ENCODE results near the gene UGGT2. TPM values are rescaled to one million over a fixed set of nuclear protein-coding genes. Genes with fewer than 3 reads are reported as not detected.
"Not testable (repeated sequence)": the region's sequence is repeated elsewhere in the genome, so short reads cannot be mapped to it uniquely, and the experiment has no call there.

Gene UGGT2
- polyA plus RNA-seq, 1 donor, result 23.1 TPM

GRCh38 chr13:95845656-95846055 is 207.5 kb downstream of the UGGT2 start:
- H3K4me3 ChIP-seq (ENCODE audit: low read length); H3K4me1 ChIP-seq (ENCODE audit: control insufficient read depth, insufficient read depth, low read length); H3K27me3 ChIP-seq (ENCODE audit: control insufficient read depth, insufficient read depth, low read length); H3K27ac ChIP-seq (ENCODE audit: low read length); DNase-seq; H3K36me3 ChIP-seq (ENCODE audit: control insufficient read depth, insufficient read depth, low read length): not testable (repeated sequence)
- no CpG with 5 or more reads among the region's 26 CpGs for WGBS (ENCODE audit: insufficient coverage, low lambda C conversion rate)
- peaks cover 21% of the 10 kb centered on the region for H3K9me3 ChIP-seq (ENCODE audit: control insufficient read depth, low read depth, low read length)

GRCh38 chr13:95842898-95843297 is 210.3 kb downstream of the UGGT2 start:
- Histone ChIP-seq H3K27me3 (ENCODE audit: control insufficient read depth, insufficient read depth, low read length) (no peaks in the 10 kb centered on the region), H3K4me3 (ENCODE audit: low read length) (no peak overlapping the region), H3K36me3 (ENCODE audit: control insufficient read depth, insufficient read depth, low read length) (no peaks in the 10 kb centered on the region), H3K9me3 (ENCODE audit: control insufficient read depth, low read depth, low read length) (peaks cover 18% of the 10 kb centered on the region), H3K27ac (ENCODE audit: low read length) (no peak overlapping the region), H3K4me1 (ENCODE audit: control insufficient read depth, insufficient read depth, low read length) (no peaks in the 10 kb centered on the region)
- WGBS (ENCODE audit: insufficient coverage, low lambda C conversion rate), result 100% methylated on average over 2 of the region's 2 CpGs
- no peak for DNase-seq

GRCh38 chr13:95841894-95842293 is 211.3 kb downstream of the UGGT2 start:
- Histone ChIP-seq H3K4me3 (ENCODE audit: low read length) (no peak overlapping the region), H3K9me3 (ENCODE audit: control insufficient read depth, low read depth, low read length) (peaks cover 18% of the 10 kb centered on the region), H3K4me1 (ENCODE audit: control insufficient read depth, insufficient read depth, low read length) (no peaks in the 10 kb centered on the region), H3K27me3 (ENCODE audit: control insufficient read depth, insufficient read depth, low read length) (no peaks in the 10 kb centered on the region), H3K36me3 (ENCODE audit: control insufficient read depth, insufficient read depth, low read length) (no peaks in the 10 kb centered on the region), H3K27ac (ENCODE audit: low read length) (no peak overlapping the region)
- DNase-seq, result no peak

- Histone ChIP-seq H3K4me3 (ENCODE audit: low read length) (no peak overlapping the region), H3K27ac (ENCODE audit: low read length) (no peak overlapping the region), H3K36me3 (ENCODE audit: control insufficient read depth, insufficient read depth, low read length) (no peaks in the 10 kb centered on the region), H3K9me3 (ENCODE audit: control insufficient read depth, low read depth, low read length) (peaks cover 10% of the 10 kb centered on the region), H3K27me3 (ENCODE audit: control insufficient read depth, insufficient read depth, low read length) (no peaks in the 10 kb centered on the region), H3K4me1 (ENCODE audit: control insufficient read depth, insufficient read depth, low read length) (no peaks in the 10 kb centered on the region)
- WGBS (ENCODE audit: insufficient coverage, low lambda C conversion rate), result 100% methylated on average over 1 of the region's 3 CpGs
- DNase-seq, result peak; percentile 36 to 50
These were observed 219.0 kb downstream of the UGGT2 start for GRCh38 chr13:95834134-95834765.

GRCh38 chr13:95833719-95834118 is 219.5 kb downstream of the UGGT2 start:
- no peak overlapping the region for H3K4me3 ChIP-seq (ENCODE audit: low read length)
- no peak overlapping the region for H3K27ac ChIP-seq (ENCODE audit: low read length)
- DNase-seq, result no peak
- WGBS (ENCODE audit: insufficient coverage, low lambda C conversion rate), result 43% methylated on average over 1 of the region's 1 CpG
- no peaks in the 10 kb centered on the region for H3K36me3 ChIP-seq (ENCODE audit: control insufficient read depth, insufficient read depth, low read length)
- H3K27me3 ChIP-seq (ENCODE audit: control insufficient read depth, insufficient read depth, low read length), result no peaks in the 10 kb centered on the region
- H3K4me1 ChIP-seq (ENCODE audit: control insufficient read depth, insufficient read depth, low read length), result no peaks in the 10 kb centered on the region
- peaks cover 7% of the 10 kb centered on the region for H3K9me3 ChIP-seq (ENCODE audit: control insufficient read depth, low read depth, low read length)

- DNase-seq, result no peak
- H3K4me3 ChIP-seq (ENCODE audit: low read length), result no peak overlapping the region
These were observed 220.1 kb downstream of the UGGT2 start for GRCh38 chr13:95833126-95833525.

GRCh38 chr13:95822303-95822702 is 230.9 kb downstream of the UGGT2 start:
- no peak for DNase-seq
- Histone ChIP-seq H3K4me3 (ENCODE audit: low read length) (no peak overlapping the region), H3K27ac (ENCODE audit: low read length) (no peak overlapping the region), H3K9me3 (ENCODE audit: control insufficient read depth, low read depth, low read length) (no peaks in the 10 kb centered on the region), H3K27me3 (ENCODE audit: control insufficient read depth, insufficient read depth, low read length) (no peaks in the 10 kb centered on the region), H3K36me3 (ENCODE audit: control insufficient read depth, insufficient read depth, low read length) (peaks cover 12% of the 10 kb centered on the region), H3K4me1 (ENCODE audit: control insufficient read depth, insufficient read depth, low read length) (no peaks in the 10 kb centered on the region)
- WGBS (ENCODE audit: insufficient coverage, low lambda C conversion rate), result 86% methylated on average over 2 of the region's 5 CpGs

More at GRCh38 chr13:95833126-95833525, 220.1 kb downstream of the UGGT2 start:
- H3K4me1 ChIP-seq (ENCODE audit: control insufficient read depth, insufficient read depth, low read length), result no peaks in the 10 kb centered on the region
- no peaks in the 10 kb centered on the region for H3K27me3 ChIP-seq (ENCODE audit: control insufficient read depth, insufficient read depth, low read length)
- peaks cover under 1% of the 10 kb centered on the region for H3K9me3 ChIP-seq (ENCODE audit: control insufficient read depth, low read depth, low read length)
- WGBS (ENCODE audit: insufficient coverage, low lambda C conversion rate), result no CpG with 5 or more reads among the region's 1 CpG
- no peak overlapping the region for H3K27ac ChIP-seq (ENCODE audit: low read length)
- no peaks in the 10 kb centered on the region for H3K36me3 ChIP-seq (ENCODE audit: control insufficient read depth, insufficient read depth, low read length)

GRCh38 chr13:95814495-95814894 is 238.7 kb downstream of the UGGT2 start:
- Histone ChIP-seq H3K36me3 (ENCODE audit: control insufficient read depth, insufficient read depth, low read length) (peaks cover 4% of the 10 kb centered on the region), H3K27me3 (ENCODE audit: control insufficient read depth, insufficient read depth, low read length) (no peaks in the 10 kb centered on the region), H3K9me3 (ENCODE audit: control insufficient read depth, low read depth, low read length) (peaks cover 6% of the 10 kb centered on the region), H3K27ac (ENCODE audit: low read length) (no peak overlapping the region), H3K4me1 (ENCODE audit: control insufficient read depth, insufficient read depth, low read length) (peaks cover 3% of the 10 kb centered on the region), H3K4me3 (ENCODE audit: low read length) (no peak overlapping the region)
- no CpG with 5 or more reads among the region's 1 CpG for WGBS (ENCODE audit: insufficient coverage, low lambda C conversion rate)
- peak; percentile 16 to 49 for DNase-seq

- no peak overlapping the region for H3K4me3 ChIP-seq (ENCODE audit: low read length)
- 86% methylated on average over 1 of the region's 3 CpGs for WGBS (ENCODE audit: insufficient coverage, low lambda C conversion rate)
- no peak for DNase-seq
- peaks cover 3% of the 10 kb centered on the region for H3K4me1 ChIP-seq (ENCODE audit: control insufficient read depth, insufficient read depth, low read length)
- H3K27ac ChIP-seq (ENCODE audit: low read length), result no peak overlapping the region
- peaks cover 8% of the 10 kb centered on the region for H3K9me3 ChIP-seq (ENCODE audit: control insufficient read depth, low read depth, low read length)
- peaks cover 8% of the 10 kb centered on the region for H3K36me3 ChIP-seq (ENCODE audit: control insufficient read depth, insufficient read depth, low read length)
- H3K27me3 ChIP-seq (ENCODE audit: control insufficient read depth, insufficient read depth, low read length), result no peaks in the 10 kb centered on the region
These were observed 240.1 kb downstream of the UGGT2 start for GRCh38 chr13:95813139-95813538.

- no peak overlapping the region for H3K4me3 ChIP-seq (ENCODE audit: low read length)
- H3K9me3 ChIP-seq (ENCODE audit: control insufficient read depth, low read depth, low read length), result peaks cover 8% of the 10 kb centered on the region
- WGBS (ENCODE audit: insufficient coverage, low lambda C conversion rate), result 80% methylated on average over 1 of the region's 5 CpGs
- no peaks in the 10 kb centered on the region for H3K27me3 ChIP-seq (ENCODE audit: control insufficient read depth, insufficient read depth, low read length)
- no peak for DNase-seq
- H3K4me1 ChIP-seq (ENCODE audit: control insufficient read depth, insufficient read depth, low read length), result peaks cover 3% of the 10 kb centered on the region
- no peak overlapping the region for H3K27ac ChIP-seq (ENCODE audit: low read length)
- H3K36me3 ChIP-seq (ENCODE audit: control insufficient read depth, insufficient read depth, low read length), result peaks cover 5% of the 10 kb centered on the region
These were observed 243.8 kb downstream of the UGGT2 start for GRCh38 chr13:95809429-95809828.

- Histone ChIP-seq H3K27me3 (ENCODE audit: control insufficient read depth, insufficient read depth, low read length) (no peaks in the 10 kb centered on the region), H3K9me3 (ENCODE audit: control insufficient read depth, low read depth, low read length) (peaks cover 4% of the 10 kb centered on the region), H3K36me3 (ENCODE audit: control insufficient read depth, insufficient read depth, low read length) (peaks cover 5% of the 10 kb centered on the region), H3K4me1 (ENCODE audit: control insufficient read depth, insufficient read depth, low read length) (no peaks in the 10 kb centered on the region), H3K27ac (ENCODE audit: low read length) (no peak overlapping the region), H3K4me3 (ENCODE audit: low read length) (no peak overlapping the region)
- no peak for DNase-seq
These were observed 247.3 kb downstream of the UGGT2 start for GRCh38 chr13:95805921-95806320.
